ENCODE results near the gene KLHL26. TPM values are rescaled to one million over a fixed set of nuclear protein-coding genes. Genes with fewer than 3 reads are reported as not detected.

KLHL26 gene
- total RNA-seq, 1 donor from 2014 or later = 10.5 TPM

GRCh38 chr19:18682807-18683108, 45.9 kb downstream of the KLHL26 start:
- intact Hi-C loops (cut with micrococcal nuclease) = loop anchor here (1.0 kb wide), 2 partner anchors 46 to 160 kb away; partner anchors contain the start of gene ELL

DNA sequence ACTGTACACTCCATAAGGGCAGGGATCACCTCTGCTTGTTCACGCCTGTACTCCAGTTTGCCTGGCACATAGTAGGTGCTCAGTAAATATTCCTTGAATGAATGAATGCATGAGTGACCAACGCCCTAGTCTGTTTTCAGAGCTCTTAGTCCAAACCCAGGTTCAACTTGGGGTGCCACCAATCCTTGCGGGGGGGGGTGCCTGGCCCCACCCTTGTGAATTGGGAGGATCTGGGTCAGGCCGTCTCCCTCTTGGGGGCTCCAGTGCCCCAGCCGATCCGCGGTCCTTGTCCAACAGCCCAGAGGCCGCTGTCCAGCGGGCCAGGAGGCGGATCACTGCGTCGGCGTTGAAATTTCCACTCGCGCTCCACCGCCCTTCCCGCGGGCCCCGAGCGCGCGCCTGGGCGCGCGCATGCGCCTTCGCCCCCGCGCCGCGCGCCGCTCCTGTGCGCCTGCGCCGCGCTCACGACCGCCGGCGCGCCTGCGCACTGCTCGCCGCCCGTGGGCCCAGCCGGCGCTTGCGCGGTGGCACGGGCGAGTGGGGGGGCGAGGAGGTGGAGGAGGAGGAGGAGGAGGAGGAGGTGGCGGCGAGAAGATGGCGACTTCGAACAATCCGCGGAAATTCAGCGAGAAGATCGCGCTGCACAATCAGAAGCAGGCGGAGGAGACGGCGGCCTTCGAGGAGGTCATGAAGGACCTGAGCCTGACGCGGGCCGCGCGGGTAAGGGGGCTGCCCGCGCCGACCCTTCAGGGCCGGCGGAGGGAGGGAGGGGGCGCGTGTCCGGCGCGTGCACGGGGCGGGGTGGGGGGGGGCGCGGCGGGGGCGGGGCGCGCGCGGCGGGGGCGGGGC, 46.5 kb downstream of the KLHL26 start, which contains the start of gene CRTC1:
Gene CRTC1 (plus strand): TSS at position 572 of the 849 bp plus-strand sequence. CDS start 23 bp downstream, at position 595.
- intact Hi-C loops (cut with micrococcal nuclease) = loop anchor here (1.0 kb wide), 2 partner anchors 47 to 161 kb away; partner anchors contain the start of gene ELL

DNA sequence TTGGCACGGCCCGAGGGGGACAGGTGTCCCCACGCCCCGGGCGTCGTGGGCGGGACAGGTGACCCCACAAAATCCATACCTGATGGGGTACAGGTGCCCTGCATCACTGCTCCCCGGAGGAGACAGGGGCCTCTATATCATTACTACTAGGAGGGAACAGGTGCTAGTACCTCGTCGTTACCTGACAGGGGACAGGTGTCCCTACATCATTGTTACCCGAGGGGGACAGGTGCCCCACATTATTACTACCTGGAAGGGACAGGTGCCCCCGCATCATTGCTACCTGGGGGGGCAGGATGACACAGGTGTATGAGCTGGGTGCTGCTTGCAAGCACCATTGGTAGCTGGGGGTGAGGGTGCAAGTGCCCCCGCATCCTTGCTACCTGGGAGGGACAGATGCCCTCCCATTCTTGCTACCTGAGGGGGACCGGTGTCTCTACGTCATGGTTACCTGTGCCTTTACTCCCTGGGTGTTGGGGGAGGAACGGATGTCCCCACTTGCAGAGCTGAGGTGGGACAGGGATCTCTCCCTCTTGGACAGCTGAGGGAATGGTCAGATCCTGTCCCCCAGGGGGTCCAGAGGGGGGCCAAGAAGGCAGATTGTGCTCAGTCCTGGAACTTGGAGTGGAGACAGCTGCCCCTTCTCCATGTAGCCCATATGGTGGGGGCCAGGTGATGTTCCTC, 47.3 kb downstream of the KLHL26 start:
- intact Hi-C loops (cut with micrococcal nuclease) = loop anchor here (1.0 kb wide), 2 partner anchors 48 to 162 kb away; partner anchors contain the start of gene ELL

DNA sequence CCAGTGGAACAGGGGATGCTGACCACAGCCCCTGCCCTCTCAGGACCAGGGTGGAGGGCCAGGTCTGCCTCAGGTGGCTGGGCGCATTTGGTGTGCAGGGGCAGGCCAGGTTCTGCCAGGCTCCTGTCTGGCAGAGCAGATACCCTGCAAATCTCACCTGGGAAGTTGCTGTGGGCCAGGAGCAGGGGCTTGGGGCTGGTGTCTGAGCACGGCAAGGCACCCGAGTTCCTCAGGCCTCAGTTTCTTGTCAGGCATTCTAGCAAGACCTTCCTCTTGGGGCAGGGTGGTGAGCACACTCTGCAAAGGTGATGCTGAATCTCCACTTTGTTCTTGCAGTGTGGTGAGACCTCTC, 47.8 kb downstream of the KLHL26 start:
- intact Hi-C loops (cut with micrococcal nuclease) = no loop called here

GRCh38 chr19:18685597-18686190, 48.9 kb downstream of the KLHL26 start:
- intact Hi-C loops (cut with micrococcal nuclease) = no loop called here

- intact Hi-C loops (cut with micrococcal nuclease) = no loop called here
These were observed 51.1 kb downstream of the KLHL26 start for GRCh38 chr19:18687740-18688465.

DNA sequence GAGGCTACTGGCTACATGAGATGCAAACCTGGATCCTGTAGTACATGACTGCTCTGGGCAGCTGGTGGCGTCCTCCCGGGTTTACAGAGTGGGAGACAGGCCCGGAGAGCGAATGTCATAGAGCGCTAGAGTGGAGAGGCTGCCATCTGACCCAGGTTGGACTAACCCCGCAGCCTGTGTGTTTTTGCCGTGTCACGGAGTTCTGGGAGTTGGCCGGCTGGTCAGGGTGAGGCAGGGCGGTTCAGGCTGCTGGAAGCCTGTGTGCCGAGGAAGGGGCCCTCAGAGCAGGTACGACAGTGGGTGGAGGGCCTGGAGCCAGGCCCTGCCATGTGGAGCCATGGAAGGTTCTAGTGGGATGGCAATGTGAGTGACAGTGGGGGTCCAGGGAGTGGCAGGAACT, 59.2 kb downstream of the KLHL26 start:
- intact Hi-C loops (cut with micrococcal nuclease) = no loop called here

DNA sequence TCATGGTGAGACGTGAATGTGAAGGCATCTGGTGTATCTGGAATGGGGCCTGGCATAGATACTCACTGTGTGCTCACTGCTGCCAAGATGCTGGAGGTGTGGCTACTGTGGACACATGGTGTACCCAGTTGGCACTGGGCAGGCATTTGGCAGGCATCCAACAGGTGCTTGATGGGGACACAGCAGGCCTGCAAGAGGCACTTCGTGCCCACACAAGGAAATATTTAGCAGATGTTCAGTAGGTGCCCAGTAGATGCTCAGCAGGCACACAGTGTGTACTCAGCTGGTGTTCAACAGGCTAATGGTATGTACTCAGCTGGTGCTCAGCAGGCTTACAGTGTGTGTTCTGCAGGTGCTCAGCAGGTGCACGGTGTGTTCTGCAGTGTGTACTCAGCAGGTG, 60.9 kb downstream of the KLHL26 start:
- intact Hi-C loops (cut with micrococcal nuclease) = no loop called here

GRCh38 chr19:18698321-18699167, 61.7 kb downstream of the KLHL26 start:
- intact Hi-C loops (cut with micrococcal nuclease) = no loop called here

GRCh38 chr19:18699403-18700054, 62.7 kb downstream of the KLHL26 start:
- intact Hi-C loops (cut with micrococcal nuclease) = no loop called here

DNA sequence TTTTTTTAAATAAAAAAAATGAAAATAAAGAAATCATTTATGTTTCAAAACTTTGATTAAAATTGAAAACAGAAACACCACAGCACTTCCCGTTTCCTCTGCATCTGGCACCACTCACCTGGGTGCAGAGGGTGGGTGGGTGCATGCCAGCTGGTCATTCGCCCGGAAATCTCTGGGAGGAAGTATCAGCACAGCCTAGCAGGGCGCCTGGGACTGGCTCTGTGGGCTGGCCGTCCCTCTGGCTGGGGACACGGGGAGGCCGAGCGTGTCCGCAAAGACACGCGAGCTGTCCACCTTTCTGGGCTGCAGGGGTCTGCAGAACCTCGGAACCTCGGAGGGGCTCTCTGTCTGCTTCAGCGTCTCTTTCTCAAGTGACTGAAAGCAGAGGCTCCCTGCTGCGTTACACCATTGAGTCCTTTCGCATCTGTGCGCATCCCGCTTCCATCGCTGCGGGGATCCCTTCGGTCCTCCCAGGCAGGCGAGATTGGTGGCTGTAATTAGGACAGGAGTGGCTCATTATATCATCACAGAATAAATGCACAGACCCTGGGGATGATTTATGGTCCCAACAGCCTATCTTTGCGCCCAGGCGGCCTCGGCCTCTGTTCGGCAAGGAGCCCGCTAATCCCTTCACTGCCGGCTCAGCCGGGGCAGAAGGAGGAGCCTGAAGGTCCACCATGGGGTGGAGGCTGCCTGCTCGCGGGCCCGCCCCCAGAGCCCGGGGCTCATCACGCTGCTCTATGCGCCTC, 63.8 kb downstream of the KLHL26 start:
- intact Hi-C loops (cut with micrococcal nuclease) = no loop called here

DNA sequence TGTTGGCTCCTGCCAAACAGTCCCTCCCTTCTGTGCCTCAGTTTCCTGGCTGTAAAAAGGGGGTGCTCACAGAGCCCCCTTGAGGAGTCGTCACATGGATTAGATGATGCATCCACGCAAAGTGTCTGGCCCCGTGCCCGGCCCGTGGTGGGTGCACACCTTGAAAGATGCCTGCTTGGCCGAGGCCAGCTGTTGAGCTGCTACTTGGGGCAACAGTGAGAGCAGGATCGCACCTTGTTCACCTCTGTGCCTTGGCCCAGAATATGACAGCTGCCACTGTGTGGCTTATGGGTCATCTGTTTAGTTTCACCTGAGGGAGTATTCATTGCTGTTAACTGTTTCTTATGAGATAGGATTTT, 64.4 kb downstream of the KLHL26 start:
- intact Hi-C loops (cut with micrococcal nuclease) = no loop called here

DNA sequence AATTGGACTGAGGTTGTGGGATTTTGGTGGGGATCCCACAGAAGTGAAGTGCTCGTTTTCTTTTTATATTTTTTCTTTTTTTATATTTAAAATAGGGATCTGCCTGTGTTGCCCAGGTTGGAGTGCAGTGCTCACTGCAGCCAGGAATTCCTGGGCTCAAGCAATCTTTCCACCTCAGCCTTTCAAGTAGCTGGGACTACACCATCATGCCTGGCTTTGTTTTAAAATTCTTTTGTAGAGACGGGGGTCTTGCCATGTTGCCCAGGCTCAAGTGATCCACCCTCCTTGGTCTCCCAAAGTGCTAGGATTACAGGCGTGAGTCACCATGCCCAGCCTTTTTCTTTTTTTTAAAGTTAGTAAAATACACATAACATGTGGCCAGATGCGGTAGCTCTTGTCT, 67.2 kb downstream of the KLHL26 start:
- intact Hi-C loops (cut with micrococcal nuclease) = no loop called here

DNA sequence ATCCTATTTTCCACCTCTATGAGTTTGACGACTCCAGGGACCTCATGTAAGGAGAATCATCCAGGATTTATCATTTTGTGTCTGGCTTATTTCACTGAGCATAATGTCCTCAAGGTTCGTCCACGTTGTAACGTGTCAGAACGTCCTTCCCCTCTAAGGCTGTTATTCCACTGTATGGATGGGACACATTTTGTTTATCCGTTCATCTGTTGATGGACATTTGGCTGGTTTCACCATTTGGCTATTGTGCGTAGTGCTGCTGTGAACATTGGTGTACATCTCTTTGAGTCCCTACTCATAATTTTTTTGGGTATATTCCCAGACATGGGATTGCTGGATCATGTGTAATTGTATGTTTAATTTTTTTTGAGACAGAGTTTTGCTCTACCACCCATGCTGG, 68.1 kb downstream of the KLHL26 start:
- intact Hi-C loops (cut with micrococcal nuclease) = no loop called here

- intact Hi-C loops (cut with micrococcal nuclease) = no loop called here
These were observed 71.8 kb downstream of the KLHL26 start for GRCh38 chr19:18708452-18709231.

DNA sequence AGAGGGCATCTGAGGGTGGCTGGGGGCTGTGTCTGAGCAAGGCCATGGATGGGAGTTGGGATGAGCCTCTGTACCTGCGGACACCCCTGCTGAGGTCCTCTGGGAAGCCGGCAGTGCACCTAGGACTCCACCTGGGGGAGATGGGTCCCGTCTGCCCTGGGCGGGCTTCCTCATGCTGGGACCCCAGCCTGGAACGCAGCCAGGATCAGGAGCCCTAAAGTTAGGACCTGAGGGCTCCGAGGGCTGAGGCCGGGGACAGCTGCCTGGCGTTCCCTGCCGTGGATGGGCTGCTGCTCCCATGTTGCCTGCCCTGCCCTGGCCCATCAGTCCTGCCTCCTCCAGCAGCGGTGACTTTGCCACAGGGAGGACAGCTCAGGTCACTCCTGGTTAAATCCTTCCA, 72.7 kb downstream of the KLHL26 start:
- intact Hi-C loops (cut with micrococcal nuclease) = no loop called here

GRCh38 chr19:18710186-18710585, 73.4 kb downstream of the KLHL26 start:
- intact Hi-C loops (cut with micrococcal nuclease) = no loop called here

- intact Hi-C loops (cut with micrococcal nuclease) = no loop called here
These were observed 74.3 kb downstream of the KLHL26 start for GRCh38 chr19:18710996-18711751.
